Neutrophil (primary cell): ENCODE measurements around the gene ZNF518A.

Experiments
- H3K27ac ChIP-seq: fragments of 200-600 bp; sonication (generic); 2 replicates; pipeline ENCODE4 v1.5.1; 2016; ENCODE audit warnings: mild to moderate bottlenecking, moderate library complexity
- H3K27me3 ChIP-seq: fragments of 200-600 bp; sonication (generic); 2 replicates; pipeline ENCODE4 v1.6.0; 2016; ENCODE audit warnings: mild to moderate bottlenecking
- H3K36me3 ChIP-seq: fragments of 200-600 bp; sonication (generic); 2 replicates; pipeline ENCODE4 v1.5.1; 2017
- H3K4me1 ChIP-seq, 2 experiments: fragments of 200-600 bp in 1 of 2; sonication (generic) in 1 of 2; 1 replicate in 1 of 2; 2 replicates in 1 of 2; pipeline versions ENCODE4 v1.5.1 to v1.6.1; 2013 to 2016; ENCODE audit warnings: low read depth in 1 of 2, low read length in 1 of 2, mild to moderate bottlenecking in 1 of 2, moderate library complexity in 1 of 2; ENCODE audit not compliant: control insufficient read depth in 1 of 2, insufficient read depth in 1 of 2
- H3K4me3 ChIP-seq, 2 experiments: fragments of 200-600 bp in 1 of 2; sonication (generic) in 1 of 2; 1 replicate in 1 of 2; 2 replicates in 1 of 2; pipeline ENCODE4 v1.5.1; 2013 to 2016; ENCODE audit warnings: low read depth in 1 of 2, low read length in 1 of 2, mild to moderate bottlenecking in 1 of 2, moderate library complexity in 1 of 2
- H3K9me3 ChIP-seq: fragments of 200-600 bp; sonication (generic); 2 replicates; pipeline ENCODE4 v1.5.1; 2016
- TF ChIP-seq, protein P1 (sequence below): fragments of 200-600 bp; sonication (generic); IDR thresholded peaks from 2 replicates; pipeline ENCODE4 v1.5.1; 2016; ENCODE audit warnings: antibody characterized with exemption

Gene ZNF518A

DNA sequence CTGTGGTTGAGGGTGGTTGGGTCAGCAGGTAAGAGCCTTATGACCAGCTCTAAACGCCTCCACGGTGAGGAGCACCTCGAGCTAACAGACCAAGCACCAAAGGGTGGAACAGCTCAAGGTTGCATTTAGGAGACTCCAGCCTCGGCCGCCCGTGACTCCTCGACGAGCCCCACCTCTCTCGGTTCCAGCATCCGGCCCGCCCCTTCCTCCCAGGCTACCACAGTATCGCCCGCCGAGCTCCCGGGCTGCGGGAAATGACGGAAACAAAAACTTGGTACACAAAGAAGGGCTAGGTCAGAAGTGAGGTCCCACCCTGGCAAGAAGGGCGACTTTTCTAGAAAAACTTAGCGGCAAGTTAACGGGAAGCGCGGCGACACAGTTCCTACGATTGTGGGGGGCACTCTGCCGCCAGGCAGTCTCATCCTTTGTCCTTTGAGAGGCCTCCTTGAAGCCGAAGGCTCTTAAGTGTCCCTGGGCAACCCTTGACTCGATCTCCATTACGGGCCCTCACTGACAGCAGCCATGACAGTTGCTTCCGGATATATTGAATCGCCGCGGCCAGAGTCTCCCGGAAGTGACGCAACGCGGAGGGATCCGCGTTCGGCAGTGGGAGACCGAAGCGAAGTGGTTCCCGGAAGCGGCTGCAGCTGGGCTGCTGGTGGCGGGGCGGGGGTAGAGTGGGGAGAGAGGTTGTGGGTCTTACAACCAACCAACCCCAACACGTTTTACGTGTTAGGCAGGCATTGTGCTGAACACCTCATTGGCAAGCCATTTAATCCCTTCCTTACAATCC lies 40.2 kb upstream of the ZNF518A start:
- H3K4me3 ChIP-seq, result peak overlapping the region; percentile 89 to 92
- H3K36me3 ChIP-seq, result no peaks in the 10 kb centered on the region

DNA sequence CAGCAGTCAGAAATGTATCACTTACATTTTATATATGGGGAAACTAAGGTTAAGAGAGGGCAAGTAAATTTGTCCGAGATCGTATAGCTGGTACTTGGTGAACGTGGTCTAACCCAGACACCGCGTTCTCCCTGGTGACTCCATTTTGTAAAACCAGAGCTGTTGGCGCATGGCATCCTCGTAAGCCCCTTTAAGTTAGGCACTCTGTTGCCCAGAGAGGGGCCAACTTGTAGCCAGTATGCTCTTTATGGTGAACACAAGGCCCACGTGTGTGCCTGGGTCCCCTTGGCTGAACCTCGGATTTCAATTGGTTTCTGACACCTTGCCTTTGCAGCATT lies 39.7 kb upstream of the ZNF518A start:
- TF ChIP-seq, protein P1, sequence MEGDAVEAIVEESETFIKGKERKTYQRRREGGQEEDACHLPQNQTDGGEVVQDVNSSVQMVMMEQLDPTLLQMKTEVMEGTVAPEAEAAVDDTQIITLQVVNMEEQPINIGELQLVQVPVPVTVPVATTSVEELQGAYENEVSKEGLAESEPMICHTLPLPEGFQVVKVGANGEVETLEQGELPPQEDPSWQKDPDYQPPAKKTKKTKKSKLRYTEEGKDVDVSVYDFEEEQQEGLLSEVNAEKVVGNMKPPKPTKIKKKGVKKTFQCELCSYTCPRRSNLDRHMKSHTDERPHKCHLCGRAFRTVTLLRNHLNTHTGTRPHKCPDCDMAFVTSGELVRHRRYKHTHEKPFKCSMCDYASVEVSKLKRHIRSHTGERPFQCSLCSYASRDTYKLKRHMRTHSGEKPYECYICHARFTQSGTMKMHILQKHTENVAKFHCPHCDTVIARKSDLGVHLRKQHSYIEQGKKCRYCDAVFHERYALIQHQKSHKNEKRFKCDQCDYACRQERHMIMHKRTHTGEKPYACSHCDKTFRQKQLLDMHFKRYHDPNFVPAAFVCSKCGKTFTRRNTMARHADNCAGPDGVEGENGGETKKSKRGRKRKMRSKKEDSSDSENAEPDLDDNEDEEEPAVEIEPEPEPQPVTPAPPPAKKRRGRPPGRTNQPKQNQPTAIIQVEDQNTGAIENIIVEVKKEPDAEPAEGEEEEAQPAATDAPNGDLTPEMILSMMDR, result no peak
- Histone ChIP-seq H3K27ac (peak overlapping the region; percentile 96), H3K27me3 (peaks cover 44% of the 10 kb centered on the region), H3K9me3 (no peaks in the 10 kb centered on the region), H3K4me1 (peaks cover 4 to 11% of the 10 kb centered on the region in 2 experiments), H3K36me3 (no peaks in the 10 kb centered on the region), H3K4me3 (peak overlapping the region; percentile 89 to 92)

More for the DNA sequence above, 40.2 kb upstream of the ZNF518A start:
- peaks cover 38% of the 10 kb centered on the region for H3K27me3 ChIP-seq
- H3K27ac ChIP-seq, result peak overlapping the region; percentile 96
- TF ChIP-seq, protein P1, result peak; percentile 20
- H3K9me3 ChIP-seq, result no peaks in the 10 kb centered on the region
- peaks cover 4 to 11% of the 10 kb centered on the region in 2 experiments for H3K4me1 ChIP-seq

DNA sequence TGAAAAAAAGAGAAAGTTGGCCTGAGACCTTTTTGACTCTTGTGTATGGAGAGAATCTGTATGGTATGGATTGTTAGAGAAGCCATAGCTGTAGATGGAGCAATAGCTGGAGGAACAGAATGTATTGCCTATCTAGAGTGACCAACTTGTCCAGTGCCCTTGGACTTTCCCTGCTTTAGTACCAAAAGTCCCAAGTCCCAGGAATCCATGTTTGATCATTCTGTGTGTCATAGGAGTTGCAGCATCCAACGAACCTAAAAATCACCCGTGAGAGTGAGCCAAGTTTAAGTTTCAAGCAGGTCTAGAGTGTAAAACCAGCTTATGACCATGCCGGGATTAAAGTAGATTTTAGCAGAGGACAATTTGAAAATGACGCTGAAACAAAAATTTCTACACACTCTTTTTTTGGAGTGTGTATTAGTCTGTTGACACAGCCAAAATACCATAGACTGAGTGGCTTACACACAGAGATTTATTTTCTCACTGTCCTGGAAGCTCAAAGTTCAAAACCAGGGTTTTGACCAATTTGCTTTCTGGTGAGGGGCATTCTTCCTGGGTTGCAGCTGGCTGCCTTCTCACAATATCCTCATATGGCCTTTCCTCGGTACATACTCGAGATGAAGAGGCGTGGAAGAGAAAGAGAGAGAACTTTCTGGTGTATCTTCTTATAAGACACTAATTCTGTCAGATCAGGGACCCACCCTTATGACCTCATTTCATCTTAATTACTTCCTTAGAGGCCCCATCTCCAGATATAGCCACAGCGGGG lies 36.9 kb upstream of the ZNF518A start:
- Histone ChIP-seq H3K27ac (no peak overlapping the region), H3K36me3 (no peaks in the 10 kb centered on the region), H3K4me1 (peaks cover 17 to 21% of the 10 kb centered on the region in 2 experiments), H3K27me3 (peaks cover 49% of the 10 kb centered on the region), H3K9me3 (no peaks in the 10 kb centered on the region), H3K4me3 (no peak overlapping the region)
- TF ChIP-seq, protein P1, result no peak

DNA sequence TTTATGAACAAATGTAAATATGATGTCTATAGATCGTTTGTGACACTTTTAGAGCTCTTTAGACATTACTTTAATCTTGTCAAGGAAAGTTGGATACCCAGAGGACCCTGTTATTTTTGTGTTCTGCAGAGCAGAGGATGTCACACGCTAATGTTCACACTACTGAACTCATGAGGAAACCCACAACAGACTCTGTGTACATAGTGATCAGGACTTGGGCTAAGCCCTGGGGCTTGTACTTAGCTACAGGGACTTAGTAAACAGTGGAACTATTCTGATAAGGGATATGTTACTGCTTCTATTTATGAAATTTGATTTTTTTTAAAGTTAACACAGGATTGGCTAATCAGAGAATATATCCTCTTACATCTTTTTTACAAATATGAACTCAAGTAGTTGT lies 36.1 kb upstream of the ZNF518A start:
- peaks cover 17 to 21% of the 10 kb centered on the region in 2 experiments for H3K4me1 ChIP-seq
- H3K9me3 ChIP-seq, result no peaks in the 10 kb centered on the region
- TF ChIP-seq, protein P1, result no peak
- H3K27me3 ChIP-seq, result peaks cover 49% of the 10 kb centered on the region
- no peaks in the 10 kb centered on the region for H3K36me3 ChIP-seq
- H3K4me3 ChIP-seq, result no peak overlapping the region
- no peak overlapping the region for H3K27ac ChIP-seq

DNA sequence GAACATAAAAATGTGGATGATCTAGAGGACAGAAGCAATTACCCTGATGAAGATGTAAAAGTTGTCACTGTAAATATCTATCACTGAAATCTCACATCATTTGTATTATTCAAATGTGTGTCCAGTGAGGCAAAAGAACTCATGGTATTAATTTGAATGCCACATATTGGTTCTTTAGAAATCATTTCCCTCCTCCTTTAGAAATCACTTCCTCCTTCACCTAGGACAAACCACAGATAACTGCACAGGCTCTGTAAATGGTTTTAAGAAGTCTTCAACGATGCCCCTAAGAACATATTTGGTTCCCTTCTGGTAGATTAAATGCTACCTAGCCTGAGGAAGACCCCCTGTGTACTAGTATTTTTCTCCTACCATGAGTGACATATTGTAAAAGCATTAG lies 33.1 kb upstream of the ZNF518A start:
- TF ChIP-seq, protein P1, result no peak
- Histone ChIP-seq H3K36me3 (no peaks in the 10 kb centered on the region), H3K4me3 (no peak overlapping the region), H3K4me1 (peaks cover 10 to 13% of the 10 kb centered on the region in 2 experiments), H3K27ac (no peak overlapping the region), H3K27me3 (peaks cover 62% of the 10 kb centered on the region), H3K9me3 (no peaks in the 10 kb centered on the region)
